ENCODE data around the gene ABCD1. TPM values are rescaled to one million over a fixed set of nuclear protein-coding genes. Genes with fewer than 3 reads are reported as not detected.

ABCD1 gene
- total RNA-seq, 4 donors from 2014 or later, result 18.4 to 36.2 (median 25.1) TPM

- Histone ChIP-seq H3K4me1 (peaks cover 4 to 30% (median 19%) of the 10 kb centered on the region in 4 donors), H3K9me3 (no peaks in the 10 kb centered on the region), H3K36me3 (peaks cover 0 to 36% (median 20%) of the 10 kb centered on the region in 4 donors), H3K4me3 (peak within 1 kb of the TSS; percentile 9 to 28 (median 14)), H3K27me3 (no peaks in the 10 kb centered on the region), H3K27ac (replicated peaks in 1 of 4) (peak within 1 kb of the TSS; percentile 57 to 81 (median 74))
- TF ChIP-seq POLR2A (IDR thresholded peaks at IDR 0.05; ENCODE audit: low read depth), result peak; percentile 22
- TF ChIP-seq EP300 (IDR thresholded peaks at IDR 0.05), result no peak
- peak in 1 of 2 donors; percentile 24 for TF ChIP-seq POLR2AphosphoS5 (IDR thresholded peaks at IDR 0.05)
- intact Hi-C loops (cut with DNase I), result no loop called here
- no peak for DNase-seq (ENCODE audit: extremely low spot score)
- WGBS, result 60% methylated on average over 5 of the region's 52 CpGs
These were observed 56.2 kb downstream of the ABCD1 start, which contains the start of gene SRPK3 for GRCh38 chrX:153780678-153781427. TSS of gene SRPK3 (plus strand) at chrX:153781041. CDS start at chrX:153781087, 46 bp downstream.

- DNase-seq (ENCODE audit: extremely low spot score), result no peak
- Histone ChIP-seq H3K36me3 (peaks cover 0 to 41% (median 25%) of the 10 kb centered on the region in 4 donors), H3K4me3 (no peak overlapping the region), H3K27ac (replicated peaks in 1 of 4) (peak overlapping the region; percentile 57 to 81 (median 74)), H3K9me3 (no peaks in the 10 kb centered on the region), H3K27me3 (no peaks in the 10 kb centered on the region), H3K4me1 (peaks cover 4 to 30% (median 19%) of the 10 kb centered on the region in 4 donors)
- 82% methylated on average over 5 of the region's 24 CpGs for WGBS
- intact Hi-C loops (cut with DNase I), result no loop called here
- TF ChIP-seq CTCF (IDR thresholded peaks at IDR 0.05) (no peak), POLR2A (IDR thresholded peaks at IDR 0.05; ENCODE audit: low read depth) (no peak), EP300 (IDR thresholded peaks at IDR 0.05) (no peak), POLR2AphosphoS5 (IDR thresholded peaks at IDR 0.05) (no peak)
These were observed 56.9 kb downstream of the ABCD1 start for GRCh38 chrX:153781428-153782047.

- intact Hi-C loops (cut with DNase I), result no loop called here
- Histone ChIP-seq H3K36me3 (peaks cover 0 to 42% (median 31%) of the 10 kb centered on the region in 4 donors), H3K27me3 (no peaks in the 10 kb centered on the region), H3K9me3 (no peaks in the 10 kb centered on the region), H3K4me3 (no peak overlapping the region), H3K4me1 (peaks cover 4 to 30% (median 19%) of the 10 kb centered on the region in 4 donors), H3K27ac (replicated peaks in 1 of 4) (no peak overlapping the region)
- 92% methylated on average over 2 of the region's 11 CpGs for WGBS
- TF ChIP-seq POLR2AphosphoS5 (IDR thresholded peaks at IDR 0.05) (no peak), EP300 (IDR thresholded peaks at IDR 0.05) (no peak), CTCF (IDR thresholded peaks at IDR 0.05) (no peak), POLR2A (IDR thresholded peaks at IDR 0.05; ENCODE audit: low read depth) (no peak)
- DNase-seq (ENCODE audit: extremely low spot score), result no peak
These were observed 57.7 kb downstream of the ABCD1 start for GRCh38 chrX:153782313-153782712.

- no peaks in the 10 kb centered on the region for H3K27me3 ChIP-seq
- H3K36me3 ChIP-seq, result peaks cover 0 to 47% (median 33%) of the 10 kb centered on the region in 4 donors
- TF ChIP-seq POLR2A (IDR thresholded peaks at IDR 0.05; ENCODE audit: low read depth) (no peak), POLR2AphosphoS5 (IDR thresholded peaks at IDR 0.05) (no peak), EP300 (IDR thresholded peaks at IDR 0.05) (no peak)
- no peak for DNase-seq (ENCODE audit: extremely low spot score)
- intact Hi-C loops (cut with DNase I), result no loop called here
- 93% methylated on average over 11 of the region's 14 CpGs for WGBS
- H3K9me3 ChIP-seq, result no peaks in the 10 kb centered on the region
- peaks cover 4 to 30% (median 19%) of the 10 kb centered on the region in 4 donors for H3K4me1 ChIP-seq
- no peak overlapping the region for H3K4me3 ChIP-seq
- no peak overlapping the region for H3K27ac ChIP-seq (replicated peaks in 1 of 4)
These were observed 58.2 kb downstream of the ABCD1 start for GRCh38 chrX:153782871-153783270.

- Histone ChIP-seq H3K4me1 (peaks cover 4 to 30% (median 19%) of the 10 kb centered on the region in 4 donors), H3K36me3 (peaks cover 0 to 53% (median 38%) of the 10 kb centered on the region in 4 donors), H3K27ac (replicated peaks in 1 of 4) (no peak overlapping the region), H3K4me3 (no peak overlapping the region), H3K9me3 (no peaks in the 10 kb centered on the region), H3K27me3 (no peaks in the 10 kb centered on the region)
- intact Hi-C loops (cut with DNase I), result no loop called here
- DNase-seq (ENCODE audit: extremely low spot score), result no peak
- no peak for TF ChIP-seq EP300 (IDR thresholded peaks at IDR 0.05)
- no peak for TF ChIP-seq CTCF (IDR thresholded peaks at IDR 0.05)
- TF ChIP-seq POLR2A (IDR thresholded peaks at IDR 0.05; ENCODE audit: low read depth), result no peak
- no peak for TF ChIP-seq POLR2AphosphoS5 (IDR thresholded peaks at IDR 0.05)
- 90% methylated on average over 19 of the region's 24 CpGs for WGBS
These were observed 58.8 kb downstream of the ABCD1 start for GRCh38 chrX:153783378-153784013.

All from esophagus muscularis mucosa (tissue), 4 donors.